ENCODE measurements around the gene PYM1. TPM values are rescaled to one million over a fixed set of nuclear protein-coding genes. Genes with fewer than 3 reads are reported as not detected.
A peak's percentile ranks its signal among the peaks of the same experiment; 100 is the strongest.

The PYM1 gene
- total and polyA plus RNA-seq, 7 donors, result 17.5 to 93.9 (median 31.7) TPM

GRCh38 chr12:55931780-55932550, 4.3 kb upstream of the PYM1 start:
- DNase-seq, result peak; percentile 81
- WGBS, 2 donors, result 1% methylated on average over 60 of the region's 60 CpGs
- intact Hi-C loops (cut with DNase I), result loop anchor here (2.0 kb wide), 1 partner anchor 35 kb away; the partner anchor contains the start of genes CDK2 and PMEL

GRCh38 chr12:55931317-55931779, 3.7 kb upstream of the PYM1 start:
- Histone ChIP-seq H3K36me3 (no peaks in the 10 kb centered on the region), H3K27me3 (no peaks in the 10 kb centered on the region), H3K27ac (peak overlapping the region; percentile 85 to 98 (median 86)), H3K9me3 (no peaks in the 10 kb centered on the region), H3K4me1 (peaks cover 0 to 57% (median 41%) of the 10 kb centered on the region in 4 donors), H3K4me3 (peak overlapping the region; percentile 41 to 87 (median 78))
- 1 to 4% methylated on average over 10 of the region's 10 CpGs for WGBS, 2 donors
- TF ChIP-seq EP300 (IDR thresholded peaks at IDR 0.05) (no peak), CTCF (IDR thresholded peaks at IDR 0.05) (no peak), POLR2AphosphoS5 (IDR thresholded peaks at IDR 0.05) (no peak), POLR2A (IDR thresholded peaks at IDR 0.05) (no peak)
- intact Hi-C loops (cut with DNase I), result loop anchor here (2.0 kb wide), 1 partner anchor 35 kb away; the partner anchor contains the start of genes CDK2 and PMEL
- no peak for DNase-seq

More at GRCh38 chr12:55931780-55932550, 4.3 kb upstream of the PYM1 start:
- no peak for TF ChIP-seq EP300 (IDR thresholded peaks at IDR 0.05)
- TF ChIP-seq CTCF (IDR thresholded peaks at IDR 0.05), result no peak
- TF ChIP-seq POLR2AphosphoS5 (IDR thresholded peaks at IDR 0.05), result peak in 3 of 4 donors; percentile 13 to 71 (median 55)
- TF ChIP-seq POLR2A (IDR thresholded peaks at IDR 0.05), result peak; percentile 16 to 19
- no peaks in the 10 kb centered on the region for H3K36me3 ChIP-seq
- H3K27ac ChIP-seq, result peak overlapping the region; percentile 85 to 98 (median 86)
- peak overlapping the region; percentile 41 to 87 (median 78) for H3K4me3 ChIP-seq
- H3K9me3 ChIP-seq, result no peaks in the 10 kb centered on the region
- peaks cover 0 to 54% (median 40%) of the 10 kb centered on the region in 4 donors for H3K4me1 ChIP-seq
- no peaks in the 10 kb centered on the region for H3K27me3 ChIP-seq

- Histone ChIP-seq H3K4me1 (peaks cover 0 to 62% (median 46%) of the 10 kb centered on the region in 4 donors), H3K4me3 (peak within 1 kb of the TSS; percentile 41 to 87 (median 78)), H3K27ac (peak within 1 kb of the TSS; percentile 85 to 98 (median 91)), H3K36me3 (no peaks in the 10 kb centered on the region), H3K27me3 (no peaks in the 10 kb centered on the region), H3K9me3 (no peaks in the 10 kb centered on the region)
- 22 to 31% methylated on average over 3 of the region's 3 CpGs for WGBS, 2 donors
- TF ChIP-seq CTCF (IDR thresholded peaks at IDR 0.05) (peak; percentile 24 to 43 (median 34)), POLR2A (IDR thresholded peaks at IDR 0.05) (no peak), POLR2AphosphoS5 (IDR thresholded peaks at IDR 0.05) (peak in 1 of 4 donors; percentile 33), EP300 (IDR thresholded peaks at IDR 0.05) (no peak)
- intact Hi-C loops (cut with DNase I), result loop anchor here (2.0 kb wide), 1 partner anchor 36 kb away; the partner anchor contains the start of genes CDK2 and PMEL
- DNase-seq, result peak; percentile 68
Measured at GRCh38 chr12:55930771-55931316, 3.1 kb upstream of the PYM1 start, which contains the start of gene DGKA. Gene DGKA (plus strand): TSS chr12:55931162. CDS start chr12:55936504, 5,342 bp downstream.

GRCh38 chr12:55929306-55929791, 1.7 kb upstream of the PYM1 start:
- Histone ChIP-seq H3K4me1 (peaks cover 0 to 63% (median 47%) of the 10 kb centered on the region in 4 donors), H3K36me3 (no peaks in the 10 kb centered on the region), H3K27ac (peak overlapping the region; percentile 84 to 98 (median 98)), H3K9me3 (no peaks in the 10 kb centered on the region), H3K27me3 (no peaks in the 10 kb centered on the region), H3K4me3 (no peak overlapping the region)
- TF ChIP-seq POLR2AphosphoS5 (IDR thresholded peaks at IDR 0.05) (no peak), EP300 (IDR thresholded peaks at IDR 0.05) (no peak)
- DNase-seq, result no peak
- intact Hi-C loops (cut with DNase I), result loop anchor here (2.0 to 5.0 kb wide), 2 partner anchors 113 to 187 kb away; partner anchors contain the start of genes GDF11 and SARNP
- 23 to 24% methylated on average over 8 of the region's 8 CpGs for WGBS, 2 donors

All from sigmoid colon (tissue), 7 donors.